Neural progenitor cell (in vitro differentiated cells): ENCODE results near the gene PIP4K2C. TPM values are rescaled to one million over a fixed set of nuclear protein-coding genes. Genes with fewer than 3 reads are reported as not detected.

Experiments used
- DNase-seq: peaks from one replicate; pipeline ENCODE4 v3.0.0-alpha.2; 2016; ENCODE audit warnings: low spot score
- H2AFZ ChIP-seq: fragments of 200-600 bp; sonication (generic); replicated peaks from 2 replicates; pipeline ENCODE4 v1.6.1; 2016; ENCODE audit warnings: antibody characterized with exemption
- H3F3A ChIP-seq: fragments of 200-600 bp; sonication (generic); 2 replicates; pipeline ENCODE4 v1.6.1; 2016; ENCODE audit warnings: antibody characterized with exemption, low read depth
- H3K27ac ChIP-seq: fragments of 200-600 bp; sonication (generic); 2 replicates; pipeline ENCODE4 v1.5.1; 2016; ENCODE audit warnings: mild to moderate bottlenecking
- H3K27me3 ChIP-seq: fragments of 200-600 bp; sonication (generic); 2 replicates; pipeline ENCODE4 v1.6.1; 2016; ENCODE audit warnings: mild to moderate bottlenecking, moderate library complexity
- H3K36me3 ChIP-seq: fragments of 200-600 bp; sonication (generic); 2 replicates; pipeline ENCODE4 v1.5.1; 2016
- H3K4me1 ChIP-seq: fragments of 200-600 bp; sonication (generic); 2 replicates; pipeline ENCODE4 v1.6.1; 2016; ENCODE audit warnings: mixed run types
- H3K4me2 ChIP-seq: fragments of 200-600 bp; sonication (generic); 2 replicates; pipeline ENCODE4 v1.6.1; 2016
- H3K4me3 ChIP-seq: fragments of 200-600 bp; sonication (generic); 2 replicates; pipeline ENCODE4 v1.5.1; 2016
- H3K79me2 ChIP-seq: fragments of 200-600 bp; sonication (generic); 2 replicates; pipeline ENCODE4 v1.6.1; 2016; ENCODE audit warnings: low read depth
- H3K9ac ChIP-seq: fragments of 200-600 bp; sonication (generic); 2 replicates; pipeline ENCODE4 v1.6.1; 2016
- H3K9me3 ChIP-seq: fragments of 200-600 bp; sonication (generic); 2 replicates; pipeline ENCODE4 v1.5.1; 2016; ENCODE audit warnings: low read depth
- H4K20me1 ChIP-seq: fragments of 200-600 bp; sonication (generic); 2 replicates; pipeline ENCODE4 v1.6.1; 2016; ENCODE audit warnings: low read depth
- H3K27ac Mint-ChIP-seq: 3 replicates; pipeline ENCODE4 v1.8.0; 2021; ENCODE audit warnings: mixed read lengths
- H3K27me3 Mint-ChIP-seq: 2 replicates; pipeline ENCODE4 v1.8.0; 2022; ENCODE audit warnings: low read depth, mild to moderate bottlenecking, inconsistent platforms, moderate library complexity, mixed read lengths; ENCODE audit not compliant: insufficient read depth
- H3K36me3 Mint-ChIP-seq: 3 replicates; pipeline ENCODE4 v1.8.0; 2021; ENCODE audit warnings: mixed read lengths
- H3K4me1 Mint-ChIP-seq: 3 replicates; pipeline ENCODE4 v1.8.0; 2021; ENCODE audit warnings: mixed read lengths
- H3K4me3 Mint-ChIP-seq: 3 replicates; pipeline ENCODE4 v1.8.0; 2021; ENCODE audit warnings: mild to moderate bottlenecking, moderate library complexity, mixed read lengths
- H3K9me3 Mint-ChIP-seq: 3 replicates; pipeline ENCODE4 v1.8.0; 2020; ENCODE audit warnings: mixed read lengths
- EZH2 ChIP-seq: fragments of 200-600 bp; sonication (generic); IDR thresholded peaks from 2 replicates; pipeline ENCODE4 v1.6.1; 2017; ENCODE audit warnings: antibody characterized with exemption, mild to moderate bottlenecking, moderate library complexity
- EZH2phosphoT487 ChIP-seq: fragments of 200-600 bp; sonication (generic); IDR thresholded peaks from 2 replicates; pipeline ENCODE4 v1.6.1; 2017; ENCODE audit warnings: antibody characterized with exemption
- total RNA-seq: library from RNA; depleted of rRNA; stranded (reverse); fragments of >200 nt; gene quantifications from 2 replicates; pipeline ENCODE4 v1.2.3, GENCODE V29; 2015; ENCODE audit warnings: low replicate concordance
- TF ChIP-seq, protein P1 (sequence below): fragments of 200-600 bp; sonication (generic); IDR thresholded peaks from 2 replicates; pipeline ENCODE4 v1.5.1; 2017; ENCODE audit warnings: antibody characterized with exemption, mild to moderate bottlenecking

Gene PIP4K2C
- total RNA-seq, 1 donor from 2014 or later = 15.5 TPM

DNA sequence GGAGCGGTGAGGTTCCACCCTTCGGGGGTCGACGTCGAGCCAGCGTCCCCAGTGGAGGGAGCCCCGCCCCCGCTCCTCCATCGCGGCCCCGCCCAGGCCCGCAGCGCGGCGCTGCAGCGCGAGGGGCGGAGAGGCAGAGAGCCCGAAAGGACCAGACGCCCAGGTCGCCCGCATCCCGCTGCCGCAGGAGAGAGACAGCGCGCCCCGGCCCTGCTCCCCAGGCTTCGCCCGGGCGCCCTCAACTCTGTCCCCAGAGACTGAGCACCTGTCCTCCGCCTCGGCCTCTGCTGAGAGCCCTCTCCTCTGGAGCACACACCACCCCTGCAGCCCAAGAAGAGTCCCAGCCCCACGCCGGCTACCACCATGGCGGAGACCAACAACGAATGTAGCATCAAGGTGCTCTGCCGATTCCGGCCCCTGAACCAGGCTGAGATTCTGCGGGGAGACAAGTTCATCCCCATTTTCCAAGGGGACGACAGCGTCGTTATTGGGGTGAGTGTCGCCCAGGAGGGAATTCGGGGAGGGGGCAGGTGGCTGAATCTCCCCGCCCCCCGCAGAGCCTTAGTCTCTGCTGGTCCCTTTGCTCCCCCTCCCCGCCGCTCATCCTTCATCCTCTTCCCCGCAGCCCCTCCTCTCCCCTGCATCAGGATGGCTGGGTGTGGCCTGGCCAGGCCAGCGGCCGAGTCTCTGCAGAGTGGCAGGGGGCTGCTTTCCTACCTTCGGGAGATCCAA, 40.9 kb upstream of the PIP4K2C start, which contains the start of gene KIF5A:
KIF5A (plus strand) TSS at position 136 of the 732 bp plus-strand sequence; CDS start at position 364, 228 bp downstream.
- no peaks in the 10 kb centered on the region for H3K36me3 Mint-ChIP-seq
- Histone ChIP-seq H3F3A (peaks cover 45% of the 10 kb centered on the region), H3K27ac (no peak within 1 kb of the TSS), H2AFZ (peak within 1 kb of the TSS; percentile 91), H3K36me3 (no peaks in the 10 kb centered on the region), H3K27me3 (peaks cover 24% of the 10 kb centered on the region), H3K9ac (no peak within 1 kb of the TSS), H4K20me1 (peaks cover 51% of the 10 kb centered on the region), H3K4me1 (peaks cover 41% of the 10 kb centered on the region), H3K4me3 (peak within 1 kb of the TSS; percentile 79), H3K79me2 (peaks cover 52% of the 10 kb centered on the region), H3K4me2 (peak within 1 kb of the TSS; percentile 90), H3K9me3 (no peaks in the 10 kb centered on the region)
- TF ChIP-seq, protein P1, sequence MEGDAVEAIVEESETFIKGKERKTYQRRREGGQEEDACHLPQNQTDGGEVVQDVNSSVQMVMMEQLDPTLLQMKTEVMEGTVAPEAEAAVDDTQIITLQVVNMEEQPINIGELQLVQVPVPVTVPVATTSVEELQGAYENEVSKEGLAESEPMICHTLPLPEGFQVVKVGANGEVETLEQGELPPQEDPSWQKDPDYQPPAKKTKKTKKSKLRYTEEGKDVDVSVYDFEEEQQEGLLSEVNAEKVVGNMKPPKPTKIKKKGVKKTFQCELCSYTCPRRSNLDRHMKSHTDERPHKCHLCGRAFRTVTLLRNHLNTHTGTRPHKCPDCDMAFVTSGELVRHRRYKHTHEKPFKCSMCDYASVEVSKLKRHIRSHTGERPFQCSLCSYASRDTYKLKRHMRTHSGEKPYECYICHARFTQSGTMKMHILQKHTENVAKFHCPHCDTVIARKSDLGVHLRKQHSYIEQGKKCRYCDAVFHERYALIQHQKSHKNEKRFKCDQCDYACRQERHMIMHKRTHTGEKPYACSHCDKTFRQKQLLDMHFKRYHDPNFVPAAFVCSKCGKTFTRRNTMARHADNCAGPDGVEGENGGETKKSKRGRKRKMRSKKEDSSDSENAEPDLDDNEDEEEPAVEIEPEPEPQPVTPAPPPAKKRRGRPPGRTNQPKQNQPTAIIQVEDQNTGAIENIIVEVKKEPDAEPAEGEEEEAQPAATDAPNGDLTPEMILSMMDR = peak; percentile 23
- TF ChIP-seq EZH2 = no peak
- DNase-seq = peak; percentile 87
- H3K27me3 Mint-ChIP-seq = peaks cover 36% of the 10 kb centered on the region
- H3K4me3 Mint-ChIP-seq = peak within 1 kb of the TSS; percentile 87
- peaks cover 60% of the 10 kb centered on the region for H3K4me1 Mint-ChIP-seq
- no peak within 1 kb of the TSS for H3K27ac Mint-ChIP-seq
- H3K9me3 Mint-ChIP-seq = no peaks in the 10 kb centered on the region

- no peaks in the 10 kb centered on the region for H3K36me3 ChIP-seq
- H3K4me3 ChIP-seq = peak overlapping the region; percentile 79
- no peaks in the 10 kb centered on the region for H3K36me3 Mint-ChIP-seq
- H3K27me3 ChIP-seq = peaks cover 24% of the 10 kb centered on the region
- H3K4me1 Mint-ChIP-seq = peaks cover 53% of the 10 kb centered on the region
- no peak overlapping the region for H3K27ac ChIP-seq
- H3F3A ChIP-seq = peaks cover 45% of the 10 kb centered on the region
- no peak overlapping the region for H3K9ac ChIP-seq
- H3K27me3 Mint-ChIP-seq = peaks cover 36% of the 10 kb centered on the region
- H3K27ac Mint-ChIP-seq = no peak overlapping the region
- H2AFZ ChIP-seq = peak overlapping the region; percentile 91
- H3K4me1 ChIP-seq = peaks cover 37% of the 10 kb centered on the region
- H3K4me3 Mint-ChIP-seq = peak overlapping the region; percentile 87
- H3K79me2 ChIP-seq = peaks cover 47% of the 10 kb centered on the region
- H3K4me2 ChIP-seq = peak overlapping the region; percentile 90
- TF ChIP-seq, protein P1 = no peak
- TF ChIP-seq EZH2 = no peak
- H4K20me1 ChIP-seq = peaks cover 52% of the 10 kb centered on the region
- DNase-seq = no peak
- no peaks in the 10 kb centered on the region for H3K9me3 ChIP-seq
- no peaks in the 10 kb centered on the region for H3K9me3 Mint-ChIP-seq
Observed at GRCh38 chr12:57550641-57551549, 40.1 kb upstream of the PIP4K2C start.

GRCh38 chr12:57551637-57552305, 39.2 kb upstream of the PIP4K2C start:
- no peak overlapping the region for H3K27ac ChIP-seq
- H3K4me3 ChIP-seq = no peak overlapping the region

More at GRCh38 chr12:57551637-57552305, 39.2 kb upstream of the PIP4K2C start:
- H3K27me3 ChIP-seq = peaks cover 24% of the 10 kb centered on the region
- H2AFZ ChIP-seq = no peak overlapping the region
- Mint-ChIP-seq H3K4me1 (peaks cover 48% of the 10 kb centered on the region), H3K36me3 (no peaks in the 10 kb centered on the region), H3K27ac (no peak overlapping the region), H3K27me3 (peaks cover 38% of the 10 kb centered on the region), H3K9me3 (no peaks in the 10 kb centered on the region), H3K4me3 (peak overlapping the region; percentile 87)
- peaks cover 48% of the 10 kb centered on the region for H3F3A ChIP-seq
- no peak for DNase-seq
- H3K9ac ChIP-seq = no peak overlapping the region
- H3K9me3 ChIP-seq = no peaks in the 10 kb centered on the region
- TF ChIP-seq EZH2phosphoT487 (no peak), EZH2 (no peak)
- TF ChIP-seq, protein P1 = no peak
- peak overlapping the region; percentile 70 for H3K4me2 ChIP-seq
- peaks cover 56% of the 10 kb centered on the region for H4K20me1 ChIP-seq
- peaks cover 38% of the 10 kb centered on the region for H3K79me2 ChIP-seq
- no peaks in the 10 kb centered on the region for H3K36me3 ChIP-seq
- peaks cover 33% of the 10 kb centered on the region for H3K4me1 ChIP-seq
